ENCODE data around the gene NUFIP2. TPM values are rescaled to one million over a fixed set of nuclear protein-coding genes. Genes with fewer than 3 reads are reported as not detected.

Gene NUFIP2
- total RNA-seq, 1 donor from 2014 or later: 51.0 TPM

- DNase-seq: no peak
- H3K27ac Mint-ChIP-seq (ENCODE audit: unreplicated experiment): no peak overlapping the region
- H3K27me3 Mint-ChIP-seq (ENCODE audit: unreplicated experiment): peaks cover 2% of the 10 kb centered on the region
- no peaks in the 10 kb centered on the region for H3K9me3 Mint-ChIP-seq (ENCODE audit: unreplicated experiment)
- no peak overlapping the region for H3K4me3 Mint-ChIP-seq (ENCODE audit: unreplicated experiment)
- H3K36me3 Mint-ChIP-seq (ENCODE audit: unreplicated experiment): no peaks in the 10 kb centered on the region
- no peaks in the 10 kb centered on the region for H3K4me1 Mint-ChIP-seq (ENCODE audit: low read depth, unreplicated experiment)
- no peak for TF ChIP-seq CTCF (IDR thresholded peaks at IDR 0.05; ENCODE audit: partially characterized antibody, unreplicated experiment)
These were observed 37.2 kb upstream of the NUFIP2 start for GRCh38 chr17:29331075-29331707.

- H3K4me3 Mint-ChIP-seq (ENCODE audit: unreplicated experiment): no peak overlapping the region
- H3K9me3 Mint-ChIP-seq (ENCODE audit: unreplicated experiment): no peaks in the 10 kb centered on the region
- H3K4me1 Mint-ChIP-seq (ENCODE audit: low read depth, unreplicated experiment): no peaks in the 10 kb centered on the region
- no peaks in the 10 kb centered on the region for H3K36me3 Mint-ChIP-seq (ENCODE audit: unreplicated experiment)
- no peak for DNase-seq
- no peaks in the 10 kb centered on the region for H3K27me3 Mint-ChIP-seq (ENCODE audit: unreplicated experiment)
- H3K27ac Mint-ChIP-seq (ENCODE audit: unreplicated experiment): no peak overlapping the region
- TF ChIP-seq CTCF (IDR thresholded peaks at IDR 0.05; ENCODE audit: partially characterized antibody, unreplicated experiment): no peak
These were observed 33.5 kb upstream of the NUFIP2 start for GRCh38 chr17:29327412-29327811.

DNA sequence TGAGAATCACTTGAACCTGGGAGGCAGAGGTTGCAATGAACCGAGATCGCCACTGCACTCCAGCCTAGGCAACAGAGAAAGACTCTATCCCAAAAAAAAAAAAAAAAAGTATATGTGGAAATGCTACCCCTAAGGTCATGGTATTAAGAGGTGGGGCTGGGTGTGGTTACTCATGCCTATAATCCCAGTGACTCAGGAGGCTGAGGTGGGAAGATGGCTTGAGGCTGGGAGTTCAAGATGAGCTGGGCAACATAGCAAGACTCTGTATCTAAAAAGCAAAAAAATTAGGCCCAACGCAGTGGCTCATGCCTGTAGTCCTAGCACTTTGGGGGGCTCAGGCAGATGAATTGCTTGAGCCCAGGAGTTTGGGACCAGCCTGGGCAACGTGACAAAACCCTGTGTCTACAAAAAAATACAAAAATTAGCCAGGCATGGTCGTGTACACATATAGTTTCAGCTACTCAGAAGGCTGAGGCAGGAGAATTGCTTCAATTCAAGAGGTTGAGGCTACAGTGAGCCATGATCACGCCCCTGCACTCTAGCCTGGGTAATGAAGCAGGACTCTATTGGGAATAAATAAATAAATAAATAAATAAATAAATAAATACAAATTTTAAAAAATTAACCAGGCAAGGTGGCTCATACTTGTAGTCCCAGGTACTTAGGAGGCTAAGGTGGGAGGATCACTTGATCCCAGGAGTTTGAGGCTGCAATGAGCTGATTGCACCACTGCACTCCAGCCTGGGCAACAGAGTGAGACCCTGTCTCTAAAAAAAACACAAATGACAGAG is 32.3 kb upstream of the NUFIP2 start:
- no peaks in the 10 kb centered on the region for H3K4me1 Mint-ChIP-seq (ENCODE audit: low read depth, unreplicated experiment)
- H3K36me3 Mint-ChIP-seq (ENCODE audit: unreplicated experiment): no peaks in the 10 kb centered on the region
- no peaks in the 10 kb centered on the region for H3K9me3 Mint-ChIP-seq (ENCODE audit: unreplicated experiment)
- H3K27me3 Mint-ChIP-seq (ENCODE audit: unreplicated experiment): no peaks in the 10 kb centered on the region
- no peak overlapping the region for H3K27ac Mint-ChIP-seq (ENCODE audit: unreplicated experiment)
- H3K4me3 Mint-ChIP-seq (ENCODE audit: unreplicated experiment): no peak overlapping the region
- DNase-seq: no peak
- TF ChIP-seq CTCF (IDR thresholded peaks at IDR 0.05; ENCODE audit: partially characterized antibody, unreplicated experiment): no peak

- TF ChIP-seq CTCF (IDR thresholded peaks at IDR 0.05; ENCODE audit: partially characterized antibody, unreplicated experiment): no peak
- DNase-seq: no peak
- H3K27me3 Mint-ChIP-seq (ENCODE audit: unreplicated experiment): peaks cover 5% of the 10 kb centered on the region
- no peaks in the 10 kb centered on the region for H3K9me3 Mint-ChIP-seq (ENCODE audit: unreplicated experiment)
- H3K4me1 Mint-ChIP-seq (ENCODE audit: low read depth, unreplicated experiment): no peaks in the 10 kb centered on the region
- no peak overlapping the region for H3K4me3 Mint-ChIP-seq (ENCODE audit: unreplicated experiment)
- H3K27ac Mint-ChIP-seq (ENCODE audit: unreplicated experiment): no peak overlapping the region
- no peaks in the 10 kb centered on the region for H3K36me3 Mint-ChIP-seq (ENCODE audit: unreplicated experiment)
These were observed 28.4 kb upstream of the NUFIP2 start for GRCh38 chr17:29322363-29322762.

DNA sequence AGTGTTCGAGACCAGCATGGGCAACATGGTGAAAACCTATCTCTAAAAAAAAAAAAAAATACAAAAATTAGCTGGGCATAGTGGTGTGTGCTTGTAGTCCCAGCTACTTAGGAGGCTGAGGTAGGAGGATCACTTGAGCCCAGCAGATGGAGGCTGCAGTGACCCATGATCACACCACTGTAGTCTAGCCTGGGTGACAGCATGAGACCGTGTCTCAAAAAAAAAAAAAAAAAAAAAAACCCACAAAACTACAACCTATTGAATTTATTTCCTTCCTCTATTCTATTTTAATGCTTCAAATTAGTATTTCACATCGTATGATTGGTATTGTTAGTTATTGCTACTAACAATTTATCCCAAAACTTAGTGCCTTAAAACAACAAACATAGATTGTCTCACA is 9.4 kb upstream of the NUFIP2 start:
- no peak for TF ChIP-seq CTCF (IDR thresholded peaks at IDR 0.05; ENCODE audit: partially characterized antibody, unreplicated experiment)
- Mint-ChIP-seq H3K27ac (ENCODE audit: unreplicated experiment) (no peak overlapping the region), H3K27me3 (ENCODE audit: unreplicated experiment) (no peaks in the 10 kb centered on the region)

More for the DNA sequence above, 9.4 kb upstream of the NUFIP2 start:
- no peak for DNase-seq
- no peaks in the 10 kb centered on the region for H3K9me3 Mint-ChIP-seq (ENCODE audit: unreplicated experiment)
- no peaks in the 10 kb centered on the region for H3K36me3 Mint-ChIP-seq (ENCODE audit: unreplicated experiment)
- no peaks in the 10 kb centered on the region for H3K4me1 Mint-ChIP-seq (ENCODE audit: low read depth, unreplicated experiment)
- H3K4me3 Mint-ChIP-seq (ENCODE audit: unreplicated experiment): peak overlapping the region; percentile 2

All from glutamatergic neuron (in vitro differentiated cells).